Psoas muscle (tissue), 8 donors: ENCODE results near the gene ACBD4. TPM values are rescaled to one million over a fixed set of nuclear protein-coding genes. Genes with fewer than 3 reads are reported as not detected.

ENCODE experiments used
- ATAC-seq, 4 donors: fragments of 200-7000 bp; cut with Tn5 transposase; one replicate each; pipeline ENCODE4 v1.9.1; 2020; ENCODE audit warnings: moderate library complexity in 3 of 4, mild to moderate bottlenecking in 2 of 4
- DNase-seq, 2 donors: peaks; one replicate each; pipeline ENCODE4 v3.0.0-alpha.2; 2020
- H3K27ac ChIP-seq: fragments of 200-600 bp; one replicate; pipeline ENCODE4 v1.8.0; 2022
- H3K27me3 ChIP-seq, 3 donors: fragments of 200-600 bp in 1 of 3; one replicate each; pipeline versions ENCODE4 v1.6.1 to v1.8.0; 2013 to 2022; ENCODE audit warnings: low read length in 2 of 3, mild to moderate bottlenecking in 2 of 3, moderate library complexity in 1 of 3; ENCODE audit not compliant: insufficient read depth in 3 of 3
- H3K36me3 ChIP-seq, 2 donors: fragments of 200-600 bp in 1 of 2; one replicate each; pipeline versions ENCODE4 v1.6.1 to v1.8.0; 2013 to 2022; ENCODE audit warnings: low read depth in 1 of 2, mild to moderate bottlenecking in 1 of 2, moderate library complexity in 1 of 2; ENCODE audit not compliant: insufficient read depth in 1 of 2
- H3K4me1 ChIP-seq: fragments of 200-600 bp; one replicate; pipeline ENCODE4 v1.8.0; 2022
- H3K4me3 ChIP-seq: fragments of 200-600 bp; one replicate; pipeline ENCODE4 v1.8.0; 2022; ENCODE audit warnings: mild to moderate bottlenecking
- H3K9me3 ChIP-seq: fragments of 200-600 bp; one replicate; pipeline ENCODE4 v1.8.0; 2022
- CTCF ChIP-seq: fragments of 200-600 bp; IDR thresholded peaks from one replicate; pipeline ENCODE4 v1.8.0; 2022; ENCODE audit warnings: antibody characterized with exemption
- WGBS, 3 donors: extraction: QIAGEN DNeasy Blood & Tissue Kit; methylation state at CpG; one replicate each; pipeline versions ENCODE4 v1.1.6 to v1.1.7; 2013; 5-methylcytosine and 5-hydroxymethylcytosine counted together
- intact Hi-C, 2 donors: fragments of 100-400 bp; cut with DNase I; formaldehyde crosslinking; loops; one replicate each; pipeline versions ENCODE4 v1.11.0 to v1.14.2; 2022
- long read RNA-seq, 2 donors: library from polyadenylated mRNA; unstranded; transcript quantifications; one replicate each; pipeline ENCODE4 v2.0.0, GENCODE V29; 2021
- polyA plus RNA-seq, 3 donors: library from polyadenylated mRNA; stranded (reverse); fragments of 200-250 nt; gene quantifications; one replicate each; pipeline ENCODE4 v1.2.3, GENCODE V29; 2013
- total RNA-seq, 4 donors: library from RNA; stranded (reverse); fragmentation: NEBNext Ultra II Directional in 2 of 4; extraction: Animal tissue kit (Norgen Biotek cat#: 25700) in 2 of 4; gene quantifications; one replicate each; pipeline versions ENCODE4 v1.2.1 to v1.2.4, GENCODE V29; 2021 to 2023
- donor health status: healthy with polysubstance abuse.
- donor health status: DM: no; HTN: no; CAD: no; lungs with moderate emphysema.
- donor health status: Bipolar disorder and iron deficiency.
- donor health status: healthy.
- donor health status: DM: yes; HTN: yes; CAD: no.
- donor health status: DM: no; HTN: no; CAD: no.
- donor health status: DM: no; HTN: no; CAD: no.
- donor health status: DM: yes; HTN: yes; CAD: no.

Gene ACBD4
- 1 to 10 TPM; 3.9 to 8.2 (median 5.1) TPM for total RNA-seq
- 1 to 10 TPM; 2.7 to 5.2 (median 4.4) TPM for polyA plus RNA-seq
- long read RNA-seq, donor 1, partial matches to known transcripts: 0 of 2 reads
- long read RNA-seq, donor 1, other reads (novel, unspliced or antisense): 2 of 2 reads
- long read RNA-seq, donor 2, partial matches to known transcripts: 2 of 5 reads
- long read RNA-seq, donor 2, other reads (novel, unspliced or antisense): 1 of 5 reads

GRCh38 chr17:45135192-45135977 is at the start of gene ACBD4:
Gene ACBD4, plus strand, starts transcription at chr17:45135687. Its CDS starts 458 bp downstream, at chr17:45136145.
- peak; percentile 100 for TF ChIP-seq CTCF
- 5% methylated on average over 40 of the region's 40 CpGs for WGBS, 3 donors

GRCh38 chr17:45086391-45086790 is 49.1 kb upstream of the ACBD4 start:
- intact Hi-C loops: no loop called here
- H3K9me3 ChIP-seq: no peaks in the 10 kb centered on the region
- WGBS, 3 donors: 77 to 91% (median 80%) methylated on average over 4 of the region's 4 CpGs
- DNase-seq (no peak), ATAC-seq (no peak)
- H3K4me3 ChIP-seq: no peak overlapping the region
- H3K27me3 ChIP-seq: no peaks in the 10 kb centered on the region
- H3K36me3 ChIP-seq: peaks cover 21 to 99% of the 10 kb centered on the region in 2 donors
- peaks cover 32% of the 10 kb centered on the region for H3K4me1 ChIP-seq
- peak overlapping the region; percentile 77 for H3K27ac ChIP-seq
- TF ChIP-seq CTCF: no peak

More at GRCh38 chr17:45135192-45135977, at the start of gene ACBD4:
- Histone ChIP-seq H3K9me3 (no peaks in the 10 kb centered on the region), H3K4me3 (peak within 1 kb of the TSS; percentile 71), H3K27ac (peak within 1 kb of the TSS; percentile 69), H3K36me3 (peaks cover 0 to 4% of the 10 kb centered on the region in 2 donors), H3K4me1 (peaks cover 14% of the 10 kb centered on the region), H3K27me3 (no peaks in the 10 kb centered on the region)
- ATAC-seq: peak; percentile 79 to 83 (median 82)
- peak; percentile 94 to 97 for DNase-seq
- intact Hi-C loops: loop anchor here in 1 of 2 donors (10.0 kb wide), 1 partner anchor 361 kb away; no protein-coding TSS in a partner anchor

- ATAC-seq (peak in 3 of 4 donors; percentile 3 to 21 (median 11)), DNase-seq (no peak)
- H3K9me3 ChIP-seq: no peaks in the 10 kb centered on the region
- TF ChIP-seq CTCF: no peak
- H3K27me3 ChIP-seq: no peaks in the 10 kb centered on the region
- H3K27ac ChIP-seq: peak overlapping the region; percentile 77
- intact Hi-C loops: no loop called here
- no peak overlapping the region for H3K4me3 ChIP-seq
- H3K4me1 ChIP-seq: peaks cover 38% of the 10 kb centered on the region
- WGBS, 3 donors: 77 to 93% (median 78%) methylated on average over 6 of the region's 6 CpGs
- peaks cover 17 to 99% of the 10 kb centered on the region in 2 donors for H3K36me3 ChIP-seq
Observed at GRCh38 chr17:45086865-45087503, 48.5 kb upstream of the ACBD4 start.

- ATAC-seq: peak; percentile 60 to 79 (median 76)
- WGBS, 3 donors: 20 to 34% (median 25%) methylated on average over 3 of the region's 3 CpGs
- intact Hi-C loops: no loop called here
- Histone ChIP-seq H3K27ac (peak overlapping the region; percentile 77), H3K4me1 (peaks cover 44% of the 10 kb centered on the region), H3K27me3 (no peaks in the 10 kb centered on the region), H3K9me3 (no peaks in the 10 kb centered on the region), H3K4me3 (peak overlapping the region; percentile 15), H3K36me3 (peaks cover 14 to 98% of the 10 kb centered on the region in 2 donors)
- no peak for TF ChIP-seq CTCF
- peak in 1 of 2 donors; percentile 57 for DNase-seq
Observed at GRCh38 chr17:45087504-45087975, 47.9 kb upstream of the ACBD4 start.
